ENCODE measurements around the gene AFF3.
"Not testable (repeated sequence)": the region's sequence is repeated elsewhere in the genome, so short reads cannot be mapped to it uniquely, and the experiment has no call there.

- TF ChIP-seq, protein P1, sequence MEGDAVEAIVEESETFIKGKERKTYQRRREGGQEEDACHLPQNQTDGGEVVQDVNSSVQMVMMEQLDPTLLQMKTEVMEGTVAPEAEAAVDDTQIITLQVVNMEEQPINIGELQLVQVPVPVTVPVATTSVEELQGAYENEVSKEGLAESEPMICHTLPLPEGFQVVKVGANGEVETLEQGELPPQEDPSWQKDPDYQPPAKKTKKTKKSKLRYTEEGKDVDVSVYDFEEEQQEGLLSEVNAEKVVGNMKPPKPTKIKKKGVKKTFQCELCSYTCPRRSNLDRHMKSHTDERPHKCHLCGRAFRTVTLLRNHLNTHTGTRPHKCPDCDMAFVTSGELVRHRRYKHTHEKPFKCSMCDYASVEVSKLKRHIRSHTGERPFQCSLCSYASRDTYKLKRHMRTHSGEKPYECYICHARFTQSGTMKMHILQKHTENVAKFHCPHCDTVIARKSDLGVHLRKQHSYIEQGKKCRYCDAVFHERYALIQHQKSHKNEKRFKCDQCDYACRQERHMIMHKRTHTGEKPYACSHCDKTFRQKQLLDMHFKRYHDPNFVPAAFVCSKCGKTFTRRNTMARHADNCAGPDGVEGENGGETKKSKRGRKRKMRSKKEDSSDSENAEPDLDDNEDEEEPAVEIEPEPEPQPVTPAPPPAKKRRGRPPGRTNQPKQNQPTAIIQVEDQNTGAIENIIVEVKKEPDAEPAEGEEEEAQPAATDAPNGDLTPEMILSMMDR (IDR thresholded peaks at IDR 0.05; ENCODE audit: low read depth, low read length) = not testable (repeated sequence)
- not testable (repeated sequence) for TF ChIP-seq EZH2phosphoT487 (IDR thresholded peaks at IDR 0.05; ENCODE audit: low read depth)
Measured at GRCh38 chr2:99927690-99928207, 214.6 kb downstream of the AFF3 start.
